Liver (tissue), 3 donors: ENCODE results near the gene TMEM132E.

ENCODE experiments used
- ATF3 ChIP-seq: IDR thresholded peaks from 2 replicates; pipeline ENCODE4 v1.6.1; 2016; ENCODE audit warnings: antibody characterized with exemption
- CTCF ChIP-seq: fragments of 150-350 bp; IDR thresholded peaks from 2 replicates; pipeline ENCODE4 v1.5.1; 2017; ENCODE audit warnings: improper control_type of control experiment, low read depth, low read length; ENCODE audit not compliant: missing input control
- REST ChIP-seq: IDR thresholded peaks from 2 replicates; pipeline ENCODE4 v1.6.1; 2016; ENCODE audit warnings: antibody characterized with exemption, mild to moderate bottlenecking
- donor health status: healthy.
- donor health status: healthy.

DNA sequence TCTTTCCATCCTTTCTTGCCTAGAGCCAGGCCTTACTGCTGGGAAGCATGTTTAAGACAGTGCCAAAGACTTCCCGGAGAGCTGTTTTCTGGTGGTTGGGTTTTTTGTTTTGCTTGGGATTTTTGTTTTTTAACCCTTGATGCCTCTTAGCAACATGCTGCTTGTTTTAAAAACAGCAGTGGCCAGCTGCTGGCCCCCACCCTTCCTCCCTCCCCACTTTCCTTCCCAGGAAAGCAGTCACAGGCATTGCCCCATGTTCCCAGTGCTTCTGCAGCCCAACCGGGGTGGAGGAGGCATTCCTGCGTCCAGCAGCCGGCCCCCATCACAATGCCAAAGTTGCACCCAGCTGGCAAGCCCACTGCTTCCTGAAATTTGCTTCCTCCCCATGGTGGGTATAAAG lies 12.6 kb downstream of the TMEM132E start:
- TF ChIP-seq REST (no peak), ATF3 (no peak), CTCF (no peak)
